A204.1 (cell line): Measurements from ENCODE around the gene LDLRAD4.

Experiments
- FAIRE-seq: peaks from 2 replicates; lab custom pipeline; 2012; peaks lifted over from hg19 to GRCh38; lab: Jason Lieb, UNC

LDLRAD4 gene

GRCh38 chr18:13372531-13372951 lies 154.0 kb downstream of the LDLRAD4 start:
- FAIRE-seq: no peak

DNA sequence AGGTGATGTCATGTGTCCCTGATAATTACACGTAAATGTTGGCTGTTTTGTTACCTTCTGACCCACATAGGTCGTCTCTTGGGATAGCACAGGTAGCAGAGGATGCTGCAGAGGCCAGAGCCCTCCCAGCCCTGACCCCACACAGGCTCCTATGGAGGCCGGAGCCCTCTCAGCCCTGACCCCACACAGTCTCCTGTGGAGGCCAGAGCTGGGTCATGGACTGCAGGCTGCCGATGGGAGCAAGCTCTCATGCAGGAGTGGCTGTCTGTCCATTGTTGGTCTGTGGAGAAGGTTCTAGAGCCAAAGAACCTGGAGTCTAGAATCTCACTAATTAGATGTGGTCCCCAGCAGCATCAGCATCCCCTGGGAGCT lies 155.5 kb downstream of the LDLRAD4 start:
- FAIRE-seq: no peak

DNA sequence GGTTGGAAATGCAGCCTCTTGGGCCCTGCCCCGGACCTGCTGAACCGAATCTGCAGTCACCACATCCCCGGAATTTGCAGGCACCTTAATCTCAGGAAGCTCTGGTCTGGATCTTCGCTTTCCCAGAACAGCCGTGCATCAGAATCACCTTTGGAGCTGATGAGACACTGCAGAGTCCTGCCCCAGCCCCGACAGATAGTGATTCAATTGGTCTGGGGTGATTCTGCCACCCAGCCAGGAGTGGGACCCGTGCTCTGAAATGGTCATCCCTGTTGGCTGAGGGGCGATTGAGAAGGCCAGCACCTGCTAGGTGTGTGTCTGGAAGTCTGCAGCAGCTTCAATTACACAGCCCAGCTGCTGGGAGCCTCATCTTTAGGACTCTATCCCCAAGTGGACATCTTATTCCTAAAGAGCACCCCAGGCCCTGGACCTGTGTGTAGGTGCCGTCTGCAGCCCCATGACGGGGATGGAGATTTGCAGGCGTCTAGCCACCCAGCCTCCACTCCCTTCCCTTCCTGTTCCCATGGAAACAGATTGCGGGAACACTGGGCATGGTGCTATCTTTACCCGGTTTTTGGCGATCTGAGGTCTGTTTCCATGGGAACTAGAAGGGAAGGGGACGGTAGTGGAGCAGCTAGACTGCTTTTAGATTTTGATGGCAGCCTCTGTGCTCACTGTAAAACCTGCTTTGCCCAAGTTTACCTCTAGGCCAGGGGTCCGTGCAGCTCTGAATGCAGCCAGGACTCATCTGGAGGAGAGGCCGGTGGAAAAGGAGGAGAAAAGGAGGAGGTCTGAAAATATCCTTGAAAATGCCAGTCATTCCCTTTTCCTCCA lies 156.1 kb downstream of the LDLRAD4 start:
- FAIRE-seq: no peak

DNA sequence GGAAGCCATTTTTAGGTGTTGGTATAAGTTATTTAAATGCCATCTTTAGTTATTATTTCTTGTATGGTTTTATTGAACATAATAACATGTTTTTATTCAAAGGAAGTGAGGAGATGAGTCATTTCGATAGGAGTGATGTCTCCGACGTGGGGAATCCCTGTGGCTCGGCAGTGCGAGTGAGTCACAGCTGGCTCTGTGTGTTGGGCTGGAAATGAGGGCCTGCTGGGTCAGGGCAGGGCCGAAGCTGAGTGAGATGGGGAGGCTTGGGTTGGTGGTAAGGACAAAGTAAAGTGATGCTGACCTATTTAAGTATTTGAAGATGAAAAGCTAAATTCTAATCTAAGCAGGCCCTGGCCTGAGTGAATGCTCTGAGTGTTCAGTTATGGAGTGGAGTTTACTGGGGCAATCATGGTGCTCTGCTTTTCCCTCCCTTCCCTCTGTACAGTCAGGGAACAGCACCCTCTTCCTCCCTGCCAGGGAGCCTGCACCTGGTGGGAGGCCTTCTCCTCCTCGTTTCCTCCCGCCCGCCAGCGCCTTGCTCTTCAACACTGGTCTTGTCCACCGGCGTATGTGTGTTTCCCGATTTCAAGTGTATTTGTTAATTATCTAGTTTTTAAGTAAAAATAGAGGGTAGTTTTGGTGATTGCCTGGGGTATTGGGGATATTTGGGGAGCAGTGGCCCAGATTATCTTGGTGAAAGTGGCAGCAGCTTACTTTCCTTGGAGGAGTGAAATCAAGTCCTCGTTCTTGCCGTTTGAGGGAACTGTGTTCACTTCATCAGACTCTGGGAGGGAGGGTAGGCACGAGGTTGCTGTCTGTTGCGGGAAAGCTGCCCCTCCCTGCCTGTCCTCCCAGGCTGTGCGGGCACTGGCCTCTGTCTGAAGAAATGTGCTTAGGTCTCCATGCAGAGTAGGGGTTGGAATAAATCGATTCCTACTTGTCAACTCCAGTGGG lies 157.0 kb downstream of the LDLRAD4 start:
- no peak for FAIRE-seq

GRCh38 chr18:13376298-13376840 lies 157.8 kb downstream of the LDLRAD4 start:
- no peak for FAIRE-seq

DNA sequence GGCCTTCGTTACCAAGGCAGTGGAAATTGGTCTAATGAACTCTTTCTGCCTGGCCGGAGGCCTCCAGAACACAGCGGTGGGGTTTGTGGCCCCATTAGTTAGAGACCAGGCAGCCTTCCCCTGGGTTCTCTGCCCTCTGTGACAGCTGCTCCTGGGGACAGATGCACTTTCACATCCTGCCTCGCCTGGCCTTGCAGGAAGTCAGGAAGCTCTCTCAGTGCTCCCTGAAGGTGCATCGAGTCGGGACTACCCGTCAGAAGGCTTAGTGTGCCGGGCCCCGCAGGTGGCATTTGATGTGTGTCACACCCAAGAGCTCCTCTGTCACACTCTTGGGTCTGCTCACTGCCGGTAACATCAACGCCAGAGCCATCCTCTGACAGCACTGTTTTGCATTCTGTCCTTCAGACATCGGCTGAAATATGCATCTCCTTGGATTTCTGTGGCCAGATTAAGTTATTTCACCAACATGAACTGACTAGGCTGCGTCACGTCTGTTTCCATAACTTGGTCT lies 158.3 kb downstream of the LDLRAD4 start:
- no peak for FAIRE-seq

- no peak for FAIRE-seq
Observed at GRCh38 chr18:13377496-13377895, 158.9 kb downstream of the LDLRAD4 start.

DNA sequence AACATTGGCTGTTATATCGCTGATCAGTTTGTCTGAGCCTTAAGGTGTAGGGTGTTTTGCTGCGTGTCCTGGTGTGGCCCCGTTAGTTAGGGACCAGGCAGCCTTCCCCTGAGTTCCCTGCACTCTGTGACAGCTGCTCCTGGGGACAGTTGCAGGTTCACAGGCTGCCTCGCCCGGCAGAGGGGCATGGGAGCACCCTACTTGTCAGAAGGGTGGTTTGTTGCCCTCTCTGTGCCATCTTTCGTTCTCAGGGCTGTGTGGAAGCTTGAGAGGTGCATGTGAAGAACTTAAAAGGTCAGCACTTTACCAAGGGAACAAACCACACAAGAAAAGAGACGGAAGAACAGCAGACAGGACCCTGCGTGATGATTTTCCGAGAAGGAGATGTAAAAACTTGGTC lies 159.6 kb downstream of the LDLRAD4 start:
- no peak for FAIRE-seq

DNA sequence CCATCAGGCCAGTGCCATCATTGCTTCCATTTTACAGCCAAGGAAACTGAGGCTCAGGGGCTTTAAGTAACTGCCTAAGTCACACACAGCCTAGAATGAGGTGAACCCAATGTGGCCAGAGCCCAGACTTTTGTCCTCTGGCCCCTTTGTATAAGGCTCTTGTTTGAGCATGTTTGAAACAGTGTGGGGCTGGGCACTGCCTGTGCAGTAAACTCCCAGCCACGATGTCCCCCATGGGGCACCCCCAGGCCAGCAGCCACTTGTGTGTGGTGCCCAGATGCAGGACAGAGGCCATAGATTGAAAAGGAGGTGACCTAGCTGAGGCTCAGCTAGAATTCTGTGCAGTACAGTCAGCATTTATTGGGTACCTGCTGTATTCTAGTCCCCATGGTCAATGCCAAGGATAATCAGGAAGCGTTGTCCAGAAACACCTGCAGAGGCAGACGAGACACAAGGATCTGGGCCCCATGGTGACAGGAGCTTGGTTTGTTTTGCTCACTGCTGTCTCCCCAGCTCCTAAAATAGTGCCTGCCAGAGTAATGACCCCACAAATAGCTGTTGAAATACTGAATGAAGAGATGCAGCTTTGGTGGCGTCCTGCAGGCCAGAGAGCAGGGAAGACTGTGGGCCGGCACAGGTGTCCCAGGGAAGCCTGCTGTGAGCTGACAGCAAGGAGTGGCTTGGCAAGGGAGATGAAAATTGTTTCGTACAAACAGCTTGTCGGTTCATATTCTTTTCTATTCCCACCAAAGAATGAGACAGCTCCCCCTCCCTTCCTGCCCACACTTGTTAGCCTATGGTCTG lies 160.7 kb downstream of the LDLRAD4 start:
- no peak for FAIRE-seq

DNA sequence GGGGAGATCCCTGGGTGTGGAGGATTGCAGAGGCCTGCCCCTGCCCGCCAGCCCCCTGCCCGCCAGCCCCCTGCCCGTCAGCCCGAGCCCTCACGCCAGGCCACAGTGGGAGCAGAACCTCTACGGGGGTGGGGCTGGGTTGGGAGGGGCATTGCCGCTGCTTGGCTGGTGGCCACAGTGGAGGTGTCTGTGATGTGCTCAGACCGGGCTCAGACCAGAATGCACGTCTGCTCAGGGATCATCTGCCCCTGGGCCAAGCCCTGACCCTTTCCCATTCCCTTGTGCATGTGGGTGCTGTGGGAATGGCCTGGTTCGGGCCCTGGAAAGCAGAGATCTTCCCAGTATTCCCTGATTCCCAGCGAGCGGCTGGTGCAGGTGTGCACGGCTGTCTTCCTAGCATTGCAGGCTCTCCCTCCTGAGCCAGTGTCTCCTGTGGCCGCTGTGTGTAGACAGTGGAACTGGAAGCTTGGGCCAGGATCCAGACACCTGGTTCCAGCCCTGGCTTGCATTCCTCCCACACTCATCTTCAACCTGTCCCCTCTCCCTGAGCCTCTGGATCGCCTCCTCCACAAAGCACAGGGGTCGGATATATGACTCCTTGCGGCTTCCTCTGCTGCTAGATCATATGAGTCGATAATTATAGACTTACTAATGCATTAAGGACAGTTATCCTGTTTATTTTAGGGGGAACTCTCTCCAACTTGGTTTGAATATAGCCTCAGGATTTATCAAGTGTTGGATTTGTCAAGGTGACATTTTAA lies 161.6 kb downstream of the LDLRAD4 start:
- FAIRE-seq: no peak

- no peak for FAIRE-seq
Observed at GRCh38 chr18:13380691-13381070, 162.1 kb downstream of the LDLRAD4 start.

GRCh38 chr18:13381331-13381730 lies 162.8 kb downstream of the LDLRAD4 start:
- FAIRE-seq: no peak

DNA sequence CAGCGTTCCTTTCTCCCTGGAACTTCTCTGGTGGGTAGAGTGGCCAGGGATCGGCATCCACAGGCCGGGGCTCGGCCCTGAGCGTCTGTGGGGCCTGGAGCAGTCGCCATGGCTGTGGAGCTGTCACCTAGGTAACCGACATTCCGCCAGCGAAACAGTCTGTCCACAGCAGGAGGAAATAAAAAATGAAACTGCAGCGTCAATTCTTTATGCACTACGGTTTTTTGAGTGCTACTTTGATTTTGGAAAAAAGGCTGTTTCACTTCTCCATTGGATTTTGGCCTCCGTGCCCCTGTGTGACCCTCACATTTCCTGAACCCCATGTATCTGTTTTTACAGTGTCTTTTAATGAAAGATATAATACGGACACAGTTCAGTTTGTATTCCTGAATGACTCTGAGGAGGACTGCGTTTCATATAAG lies 163.4 kb downstream of the LDLRAD4 start:
- no peak for FAIRE-seq

DNA sequence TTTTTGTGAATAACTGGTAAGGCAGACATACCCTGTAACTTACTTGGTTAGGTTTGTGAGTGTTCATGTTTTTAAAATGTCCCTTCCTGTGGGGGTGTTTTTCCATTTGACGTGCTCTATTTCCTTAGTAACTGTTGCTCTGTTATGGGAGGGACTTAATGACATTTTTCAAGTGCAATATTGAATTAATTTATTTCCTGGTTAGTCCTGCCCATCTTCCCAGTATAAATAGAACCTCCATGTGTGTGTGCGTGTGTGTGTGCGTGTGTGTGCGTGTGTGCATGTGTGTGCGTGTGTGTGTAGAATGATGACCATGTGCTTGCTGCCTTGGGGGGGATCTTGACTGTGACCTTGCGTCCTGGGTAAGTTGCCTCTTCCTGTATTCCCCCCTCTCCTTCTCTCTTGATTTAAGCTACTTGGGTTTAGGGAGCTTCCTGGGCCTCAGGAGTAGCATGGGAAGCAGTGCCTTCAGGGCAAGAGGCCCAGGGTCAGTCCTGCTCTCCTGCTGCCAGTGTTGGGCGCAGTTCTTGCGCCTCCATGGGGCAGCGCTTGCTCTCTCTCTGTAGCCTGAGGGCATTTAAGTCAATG lies 163.9 kb downstream of the LDLRAD4 start:
- no peak for FAIRE-seq

DNA sequence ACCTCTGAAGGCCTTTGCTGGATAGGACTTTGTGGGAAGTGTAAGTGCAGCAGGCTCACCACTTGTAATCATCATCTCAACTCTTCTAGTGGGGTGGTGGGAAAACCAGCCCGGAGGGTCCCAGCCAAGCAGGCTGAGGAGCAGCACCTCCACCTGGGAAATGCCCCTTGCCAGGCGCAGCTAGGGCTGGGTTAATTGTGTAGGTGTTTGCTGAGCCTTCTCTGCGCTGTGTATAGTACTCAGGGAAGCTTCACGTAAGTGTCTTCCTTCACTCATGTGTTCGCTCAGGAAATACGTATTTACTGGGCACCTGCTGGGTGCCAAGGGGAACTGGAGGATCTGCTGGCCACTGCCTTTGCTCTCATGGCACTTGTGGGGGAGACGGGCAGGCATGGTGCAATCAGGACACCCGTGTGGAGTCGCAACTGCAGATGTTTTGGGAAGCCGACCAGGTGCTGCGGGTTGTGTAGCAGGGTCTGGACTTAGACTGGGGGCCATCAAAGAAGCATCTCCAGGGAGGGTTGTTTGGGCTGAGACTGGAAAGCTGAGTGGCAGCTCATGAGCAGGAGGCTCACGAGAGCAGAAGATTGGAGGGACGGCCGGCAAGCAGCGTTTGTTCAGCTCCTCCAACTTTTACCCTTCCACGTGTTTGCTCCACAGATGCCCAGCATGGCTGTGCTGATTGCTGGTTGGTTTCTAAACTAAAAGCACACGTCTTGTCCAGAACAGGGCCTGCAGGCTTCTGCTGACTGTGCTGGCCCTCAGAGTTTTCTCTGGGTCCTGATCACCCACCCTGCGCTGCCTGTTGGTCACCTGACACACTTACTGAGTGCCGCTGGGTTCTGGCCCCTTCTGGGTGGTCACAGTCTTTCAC lies 164.6 kb downstream of the LDLRAD4 start:
- FAIRE-seq: no peak

DNA sequence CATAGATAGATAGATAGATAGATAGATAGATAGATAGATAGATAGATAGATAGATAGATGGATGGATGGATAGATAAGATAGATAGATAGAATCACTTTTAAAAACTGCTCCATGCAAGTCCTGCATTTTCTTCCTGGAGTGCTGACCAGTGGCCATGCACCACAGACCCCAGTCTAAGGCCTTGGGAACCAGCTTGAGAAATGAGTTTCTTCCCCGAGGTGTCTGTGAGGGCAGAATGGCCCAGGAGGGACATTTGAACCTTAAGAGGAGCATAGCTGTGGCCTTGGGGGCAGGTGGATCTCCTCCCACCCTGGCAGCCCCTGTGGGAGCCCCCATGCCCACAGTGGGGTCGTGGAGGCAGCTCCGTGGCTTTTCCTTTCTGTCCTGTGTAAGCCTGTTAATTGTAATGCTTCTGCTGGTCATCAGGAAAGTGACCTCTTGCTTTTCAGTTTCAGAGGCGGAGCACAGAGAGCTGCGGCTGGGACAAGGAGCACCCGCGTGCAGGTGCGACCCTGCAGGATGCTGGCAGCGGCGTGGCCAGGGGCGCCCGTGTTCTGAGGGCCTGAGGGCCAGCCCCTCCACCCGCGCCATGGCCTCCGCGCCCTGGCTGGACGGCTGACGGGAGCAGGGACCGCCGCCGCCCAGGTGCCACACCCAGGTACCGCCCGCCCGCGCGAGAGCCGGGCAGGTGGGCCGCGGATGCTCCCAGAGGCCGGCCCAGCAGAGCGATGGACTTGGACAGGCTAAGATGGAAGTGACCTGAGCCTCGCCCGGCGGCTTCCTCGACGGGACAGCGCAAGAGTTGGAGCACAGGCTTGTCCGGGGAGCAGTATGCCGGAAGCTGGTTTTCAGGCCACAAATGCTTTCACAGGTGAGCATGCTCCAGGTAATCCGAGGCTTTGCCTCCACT lies 168.6 kb downstream of the LDLRAD4 start:
- no peak for FAIRE-seq

DNA sequence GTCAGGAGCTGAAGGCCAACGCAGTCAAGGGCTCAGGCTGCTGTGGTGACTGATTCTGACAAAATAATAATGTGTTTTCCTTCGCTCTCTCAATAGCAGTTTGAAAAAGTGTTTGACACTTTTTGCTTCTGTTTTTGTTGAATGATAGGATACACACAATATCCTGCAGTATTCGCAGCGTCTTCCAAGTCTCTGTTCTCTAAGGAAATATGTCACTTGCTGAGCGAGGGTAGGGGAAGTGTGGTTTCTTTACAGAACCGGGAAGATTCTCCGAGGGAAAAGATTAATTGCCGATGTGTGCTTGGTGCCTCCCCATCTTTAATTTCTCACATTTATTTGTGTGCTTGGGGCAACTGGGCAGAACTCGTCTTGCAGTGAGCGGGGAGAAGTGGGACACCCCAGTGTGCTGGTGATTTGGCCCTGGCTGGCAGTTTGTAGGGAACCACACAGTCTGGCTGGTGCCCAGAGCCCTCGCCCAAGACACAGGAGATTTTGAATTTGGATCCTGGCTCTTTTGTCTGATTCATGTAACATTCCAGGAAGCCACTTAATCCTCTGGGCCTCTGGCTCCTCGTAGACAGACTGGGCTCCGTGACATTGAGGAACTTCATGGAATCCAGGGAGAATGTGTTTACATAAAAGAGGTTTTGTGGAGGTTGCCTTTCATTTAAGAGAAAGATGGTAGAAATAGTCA lies 169.4 kb downstream of the LDLRAD4 start:
- no peak for FAIRE-seq
